ENCODE results near the gene CNR1. TPM values are rescaled to one million over a fixed set of nuclear protein-coding genes. Genes with fewer than 3 reads are reported as not detected.
"Not testable (repeated sequence)": the region's sequence is repeated elsewhere in the genome, so short reads cannot be mapped to it uniquely, and the experiment has no call there.

Gene CNR1
- 21.1 TPM for total RNA-seq
- long read RNA-seq, full-length matches to known transcripts, result 4 of 14 reads
- long read RNA-seq, partial matches to known transcripts, result 0 of 14 reads
- long read RNA-seq, other reads (novel, unspliced or antisense), result 10 of 14 reads

GRCh38 chr6:88165844-88166492 lies at the start of gene CNR1:
CNR1 (minus strand) TSS chr6:88166347; CDS start chr6:88145274, 21,073 bp downstream.
- Histone ChIP-seq H3K9me3 (no peaks in the 10 kb centered on the region), H3K27ac (peak within 1 kb of the TSS; percentile 71), H3K4me1 (peaks cover 13% of the 10 kb centered on the region), H3K27me3 (ENCODE audit: low read depth) (peaks cover 49% of the 10 kb centered on the region), H3K36me3 (no peaks in the 10 kb centered on the region), H3K4me3 (peak within 1 kb of the TSS; percentile 65)
- ATAC-seq, result peak; percentile 94 to 95
- peak; percentile 36 for TF ChIP-seq CTCF (IDR thresholded peaks at IDR 0.05)
- intact Hi-C loops (cut with DNase I), result no loop called here
- peak; percentile 85 for DNase-seq

- intact Hi-C loops (cut with DNase I), result no loop called here
- Histone ChIP-seq H3K4me1 (no peaks in the 10 kb centered on the region), H3K27ac (no peak overlapping the region), H3K9me3 (no peaks in the 10 kb centered on the region), H3K36me3 (no peaks in the 10 kb centered on the region), H3K27me3 (ENCODE audit: low read depth) (no peaks in the 10 kb centered on the region), H3K4me3 (no peak overlapping the region)
- TF ChIP-seq CTCF (IDR thresholded peaks at IDR 0.05), result no peak
- DNase-seq, result no peak
- no peak for ATAC-seq
Observed at GRCh38 chr6:88211446-88211845, 45.3 kb upstream of the CNR1 start.

GRCh38 chr6:88209301-88209700 lies 43.2 kb upstream of the CNR1 start:
- intact Hi-C loops (cut with DNase I), result no loop called here
- no peak for ATAC-seq
- TF ChIP-seq CTCF (IDR thresholded peaks at IDR 0.05), result no peak

GRCh38 chr6:88208726-88209125 lies 42.6 kb upstream of the CNR1 start:
- Histone ChIP-seq H3K27ac (no peak overlapping the region), H3K4me1 (no peaks in the 10 kb centered on the region), H3K4me3 (no peak overlapping the region), H3K9me3 (no peaks in the 10 kb centered on the region), H3K36me3 (no peaks in the 10 kb centered on the region), H3K27me3 (ENCODE audit: low read depth) (no peaks in the 10 kb centered on the region)
- TF ChIP-seq CTCF (IDR thresholded peaks at IDR 0.05), result no peak
- intact Hi-C loops (cut with DNase I), result no loop called here
- ATAC-seq (no peak), DNase-seq (no peak)

More at GRCh38 chr6:88209301-88209700, 43.2 kb upstream of the CNR1 start:
- Histone ChIP-seq H3K36me3 (no peaks in the 10 kb centered on the region), H3K4me3 (no peak overlapping the region), H3K27me3 (ENCODE audit: low read depth) (no peaks in the 10 kb centered on the region), H3K9me3 (no peaks in the 10 kb centered on the region), H3K4me1 (no peaks in the 10 kb centered on the region), H3K27ac (no peak overlapping the region)
- DNase-seq, result no peak

GRCh38 chr6:88201734-88202133 lies 35.6 kb upstream of the CNR1 start:
- H3K27ac ChIP-seq; ATAC-seq; H3K9me3 ChIP-seq; H3K4me3 ChIP-seq; H3K4me1 ChIP-seq; H3K36me3 ChIP-seq; DNase-seq; H3K27me3 ChIP-seq (ENCODE audit: low read depth); intact Hi-C loops (cut with DNase I): not testable (repeated sequence)

GRCh38 chr6:88184921-88185320 lies 18.8 kb upstream of the CNR1 start:
- intact Hi-C loops (cut with DNase I), result no loop called here
- DNase-seq (no peak), ATAC-seq (no peak)
- Histone ChIP-seq H3K4me1 (no peaks in the 10 kb centered on the region), H3K27me3 (ENCODE audit: low read depth) (no peaks in the 10 kb centered on the region), H3K36me3 (no peaks in the 10 kb centered on the region), H3K4me3 (no peak overlapping the region), H3K27ac (no peak overlapping the region), H3K9me3 (peaks cover 3% of the 10 kb centered on the region)
- no peak for TF ChIP-seq CTCF (IDR thresholded peaks at IDR 0.05)
